CD4-positive, alpha-beta T cell treated with Interleukin-2 at 100 ng/mL for 4 hours (primary cell): ENCODE data around the gene RPRD1B.

Experiments used
- DNase-seq: peaks from one replicate; pipeline ENCODE4 v3.0.0-alpha.2; 2020; ENCODE audit warnings: low spot score

RPRD1B gene, protein sequence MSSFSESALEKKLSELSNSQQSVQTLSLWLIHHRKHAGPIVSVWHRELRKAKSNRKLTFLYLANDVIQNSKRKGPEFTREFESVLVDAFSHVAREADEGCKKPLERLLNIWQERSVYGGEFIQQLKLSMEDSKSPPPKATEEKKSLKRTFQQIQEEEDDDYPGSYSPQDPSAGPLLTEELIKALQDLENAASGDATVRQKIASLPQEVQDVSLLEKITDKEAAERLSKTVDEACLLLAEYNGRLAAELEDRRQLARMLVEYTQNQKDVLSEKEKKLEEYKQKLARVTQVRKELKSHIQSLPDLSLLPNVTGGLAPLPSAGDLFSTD

DNA sequence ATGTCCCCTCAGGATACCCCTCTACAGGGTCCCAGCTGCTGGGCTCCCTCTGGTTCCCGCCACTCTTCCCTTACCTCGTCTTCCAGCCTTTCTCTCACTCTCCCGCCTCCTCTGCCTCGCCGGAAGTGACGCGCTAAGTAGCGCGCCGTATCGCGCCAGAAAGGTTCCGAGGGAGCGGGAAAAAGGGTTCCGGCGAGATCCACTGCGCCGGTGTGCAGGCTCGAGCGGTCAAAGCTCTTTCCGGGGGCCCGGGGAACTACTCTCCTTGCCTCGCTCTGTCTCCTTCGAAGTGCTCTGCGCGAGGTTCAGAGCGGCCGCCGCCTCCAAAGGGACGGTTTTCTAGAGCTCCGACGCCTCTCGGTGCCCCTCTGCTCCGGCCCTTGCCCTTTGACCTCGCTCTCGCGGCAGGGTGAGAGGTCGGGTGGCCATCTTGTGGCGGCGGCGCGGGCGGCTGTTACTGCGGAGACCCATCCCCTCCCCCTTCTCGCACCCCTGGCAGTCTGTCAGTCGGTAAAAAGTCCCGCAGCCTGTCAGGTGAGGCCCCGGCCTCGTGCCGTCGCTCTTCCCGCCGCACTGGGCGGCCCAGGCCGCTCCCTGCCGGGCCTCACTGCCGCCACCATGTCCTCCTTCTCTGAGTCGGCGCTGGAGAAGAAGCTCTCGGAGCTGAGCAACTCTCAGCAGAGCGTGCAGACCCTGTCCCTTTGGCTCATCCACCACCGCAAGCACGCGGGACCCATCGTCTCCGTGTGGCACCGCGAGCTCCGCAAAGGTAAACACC lies at the start of gene RPRD1B, which contains the start of gene TTI1:
RPRD1B (plus strand) TSS at position 417 of the 778 bp plus-strand sequence; CDS start at position 619, 202 bp downstream.
TTI1 (minus strand) TSS at position 127 of the 778 bp plus-strand sequence. CDS start 19,640 bp downstream, outside the sequence.
- DNase-seq, result peak; percentile 88

DNA sequence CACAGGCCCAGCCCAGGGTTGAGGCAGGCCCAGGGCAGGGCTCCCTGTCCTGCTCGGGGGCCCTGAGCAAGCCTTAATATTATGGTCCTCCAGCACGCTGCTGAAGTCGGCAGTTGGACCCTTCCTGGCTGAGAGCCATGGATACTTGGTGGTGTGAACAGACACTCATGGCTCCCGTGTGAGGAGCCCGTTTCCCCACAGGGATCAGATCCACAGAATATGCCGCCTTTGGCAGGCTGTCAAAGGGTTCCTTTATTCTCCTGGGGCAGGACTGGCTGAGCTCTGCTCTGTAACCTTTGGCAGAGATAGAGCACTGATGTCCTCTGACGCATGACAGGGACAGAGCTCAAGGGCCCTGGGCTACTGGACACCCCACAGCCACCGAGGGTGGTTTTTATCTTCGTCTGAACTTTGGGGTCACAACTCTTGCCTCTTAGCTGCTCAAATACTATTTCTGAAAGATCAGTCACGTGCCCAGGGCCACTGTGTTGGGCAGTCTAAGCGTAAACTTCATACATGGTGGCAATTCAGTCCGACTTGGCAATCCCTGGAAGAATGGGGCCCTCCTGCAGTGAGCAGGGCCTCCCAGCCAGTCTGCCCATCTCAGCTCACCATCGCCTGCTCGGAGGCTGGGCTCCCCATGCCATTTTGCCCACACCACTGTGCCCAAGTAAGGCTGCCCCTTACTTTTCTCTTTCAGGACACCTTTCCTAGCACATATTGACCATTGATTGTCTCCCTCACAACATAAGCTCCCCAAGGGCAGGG lies 49.3 kb upstream of the RPRD1B start:
- no peak for DNase-seq

DNA sequence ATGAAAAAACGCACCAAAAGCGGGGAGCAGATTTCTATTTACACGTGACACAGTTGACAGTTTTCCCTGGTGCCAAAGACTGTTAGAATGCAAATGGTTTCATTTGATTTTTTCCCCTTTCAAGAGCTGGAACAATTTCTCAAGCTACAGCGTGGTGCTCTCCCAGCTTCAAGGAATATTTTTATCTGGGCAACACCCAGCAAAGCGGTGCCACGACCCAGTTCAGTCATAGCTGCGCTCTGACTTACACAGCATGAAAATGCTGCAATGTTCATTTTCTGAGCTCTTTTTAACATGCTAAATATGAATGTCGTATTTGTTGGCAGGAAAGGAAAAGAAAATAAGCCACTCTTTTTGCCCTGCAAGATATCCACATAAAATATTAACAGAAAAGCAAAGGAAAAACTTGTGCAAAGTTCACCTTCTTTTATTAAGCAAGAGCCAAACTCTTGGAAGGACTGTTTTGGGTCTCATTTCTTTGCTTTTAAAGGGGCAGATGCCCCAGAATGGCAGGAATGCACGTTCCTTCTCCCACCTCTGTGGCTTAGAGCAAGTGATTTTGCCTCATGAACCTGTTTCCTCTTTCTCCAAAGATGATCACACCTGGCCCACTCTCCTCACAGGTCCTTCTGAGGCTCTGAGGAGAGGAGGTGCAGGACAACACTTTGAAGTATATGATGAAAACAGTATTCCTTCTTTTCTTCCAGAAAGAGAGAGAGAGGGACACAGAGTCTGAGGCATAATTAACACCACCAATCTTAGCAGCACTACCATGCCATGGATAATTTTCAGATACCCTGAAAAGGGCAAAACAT lies 47.3 kb upstream of the RPRD1B start:
- no peak for DNase-seq

DNA sequence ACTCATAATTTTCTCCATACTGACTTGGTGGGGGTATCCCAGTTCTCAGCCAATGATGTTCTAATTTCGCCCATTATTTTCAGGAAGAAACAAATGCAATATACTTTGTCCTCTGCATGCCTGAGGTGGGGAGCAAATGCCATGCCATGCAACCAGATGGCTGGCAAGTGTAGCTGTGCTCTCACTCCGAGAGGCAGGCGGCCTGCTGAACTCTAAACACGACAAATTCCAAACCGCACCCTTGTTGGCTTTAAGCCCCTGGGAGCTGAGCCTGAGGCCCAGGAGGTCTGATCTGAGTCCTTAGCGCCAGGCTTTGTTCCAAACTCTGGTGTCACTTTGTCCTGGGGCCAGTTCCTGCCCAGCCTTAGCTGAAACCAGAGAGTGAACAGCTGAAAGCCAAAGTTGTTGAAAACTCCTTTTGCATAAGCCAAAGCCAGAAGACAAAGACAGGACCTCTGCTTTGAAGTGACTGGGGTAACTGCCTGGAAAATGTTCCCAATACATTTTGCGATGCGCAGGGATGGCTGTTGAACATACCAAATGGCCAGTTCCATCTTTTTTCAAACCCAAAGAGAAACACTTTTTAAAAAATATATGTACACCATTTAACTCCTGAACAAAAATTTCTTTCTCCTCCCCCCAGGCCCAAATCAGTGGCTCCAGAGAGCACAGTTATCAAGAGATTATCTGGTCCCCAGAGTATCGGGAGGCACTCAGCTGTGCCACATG lies 46.5 kb upstream of the RPRD1B start:
- no peak for DNase-seq

DNA sequence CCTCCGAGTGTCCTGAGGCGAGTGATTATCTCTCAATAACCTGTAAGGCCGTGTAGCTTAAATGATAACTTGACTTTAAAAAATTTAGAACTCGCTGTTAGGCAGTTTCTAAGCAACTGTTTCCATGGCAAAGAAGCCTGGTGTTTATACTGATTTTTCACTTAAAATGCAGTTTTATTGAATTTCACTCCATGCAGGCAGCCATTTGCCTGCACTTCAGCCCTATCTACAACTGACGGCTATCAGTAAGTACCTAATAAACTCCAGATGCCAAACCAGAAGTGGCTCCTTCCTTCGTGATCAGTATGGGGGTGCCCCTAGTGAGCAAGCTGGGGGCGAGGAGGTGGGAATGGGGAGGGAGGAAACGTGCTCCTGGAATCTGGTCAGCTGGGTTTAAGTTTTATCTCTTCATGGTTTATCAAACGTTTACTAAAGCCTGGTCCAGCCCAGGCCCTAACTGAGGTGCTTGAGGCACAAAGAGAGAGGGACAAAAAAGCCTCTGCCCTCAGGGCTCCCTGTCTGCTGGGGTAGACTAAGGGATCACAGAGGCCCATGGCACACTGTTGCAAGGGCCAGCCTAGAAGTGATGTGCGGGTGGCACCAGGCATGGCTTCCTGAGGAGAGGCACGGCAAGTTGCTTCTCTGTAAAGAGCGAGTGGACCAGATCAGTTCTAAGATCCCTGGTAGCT lies 45.8 kb upstream of the RPRD1B start:
- no peak for DNase-seq

DNA sequence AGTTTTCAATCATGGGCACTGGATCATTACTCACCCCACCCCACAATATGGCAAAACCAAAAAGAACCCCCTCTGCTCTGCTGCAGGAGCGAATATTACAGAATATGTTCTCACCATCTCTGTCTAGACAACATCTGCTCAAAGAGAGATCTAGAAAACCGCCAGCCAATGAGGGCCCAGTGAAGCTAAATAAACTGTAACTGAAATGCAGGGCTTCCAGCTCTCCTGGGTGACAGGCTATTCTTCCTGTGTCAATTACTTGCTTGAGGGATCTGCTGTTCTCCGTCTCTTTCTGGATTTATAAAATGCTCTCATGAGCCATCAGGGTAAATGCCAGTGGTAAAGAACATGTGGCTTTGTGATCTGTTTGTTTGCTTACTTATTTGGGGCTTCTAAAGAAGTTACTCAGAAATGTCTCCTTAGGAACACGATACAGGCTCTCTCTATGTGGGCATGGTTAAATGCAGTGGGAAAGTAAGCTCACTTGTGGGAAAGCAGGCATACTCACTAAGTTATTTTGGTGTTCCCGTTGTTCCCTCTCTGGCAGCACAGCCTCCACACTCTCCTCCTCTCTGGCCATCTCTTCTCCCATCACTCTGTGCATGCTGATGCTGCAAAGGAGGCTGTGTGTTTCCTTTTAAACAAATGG lies 45.1 kb upstream of the RPRD1B start:
- DNase-seq, result no peak

DNA sequence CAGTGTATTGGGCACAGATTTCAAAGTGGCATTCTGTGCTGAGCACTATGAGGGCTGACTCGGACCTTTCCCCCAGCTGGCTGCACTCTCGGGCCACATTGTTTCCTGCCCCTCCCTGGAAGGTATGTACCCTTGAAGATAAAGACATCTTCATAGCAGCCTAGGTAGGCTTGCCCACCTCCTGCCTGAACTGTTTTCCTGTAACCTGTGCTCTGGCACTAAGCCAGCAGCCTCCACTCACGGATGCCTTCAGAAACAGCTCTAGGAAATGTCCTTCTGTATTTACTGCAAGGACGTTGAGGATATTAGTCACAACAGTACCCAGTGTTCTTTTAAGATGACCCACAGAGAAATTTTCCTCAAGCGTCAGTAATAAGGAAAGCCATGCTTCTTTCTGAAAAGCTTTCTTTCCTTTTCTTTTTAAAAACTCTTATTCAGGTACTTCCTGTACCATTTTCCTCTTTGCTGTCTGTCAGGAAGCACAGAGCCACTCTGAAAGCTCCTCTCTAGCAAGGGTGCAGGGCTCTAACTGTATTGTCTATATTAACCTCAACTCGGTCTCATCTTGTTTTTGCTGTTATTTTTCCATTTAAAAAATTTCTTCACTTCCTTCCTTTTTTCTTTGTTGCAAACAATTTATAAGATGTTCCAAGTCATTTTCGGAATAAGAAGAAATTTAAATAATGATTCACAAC lies 43.8 kb upstream of the RPRD1B start:
- no peak for DNase-seq

DNA sequence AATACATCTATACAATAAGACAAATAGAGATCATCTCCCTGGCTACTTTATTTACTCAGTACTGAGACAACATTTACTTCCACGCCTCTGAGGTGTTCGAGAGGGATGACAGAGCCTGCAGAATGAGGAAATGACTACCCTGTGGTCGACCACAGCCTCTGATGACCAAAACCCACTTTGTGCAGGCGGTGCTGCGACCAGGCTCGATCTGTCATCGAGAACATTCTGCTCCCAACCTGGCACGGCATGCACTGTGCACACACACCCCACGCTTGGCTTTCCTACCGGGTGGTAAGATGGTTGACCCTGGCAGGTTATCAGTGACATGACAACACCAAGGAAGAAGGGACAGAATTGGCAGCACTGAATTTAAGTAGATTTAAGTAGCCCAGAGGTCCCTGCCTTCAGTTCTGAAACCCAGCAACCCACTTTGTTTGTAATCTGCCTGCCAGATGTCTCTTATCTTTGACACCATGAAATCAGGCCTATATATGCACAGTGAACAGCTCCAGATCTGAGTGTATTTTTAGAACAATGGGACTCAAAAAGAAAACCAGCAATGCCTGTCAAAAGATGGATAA lies 42.9 kb upstream of the RPRD1B start:
- peak; percentile 54 for DNase-seq

DNA sequence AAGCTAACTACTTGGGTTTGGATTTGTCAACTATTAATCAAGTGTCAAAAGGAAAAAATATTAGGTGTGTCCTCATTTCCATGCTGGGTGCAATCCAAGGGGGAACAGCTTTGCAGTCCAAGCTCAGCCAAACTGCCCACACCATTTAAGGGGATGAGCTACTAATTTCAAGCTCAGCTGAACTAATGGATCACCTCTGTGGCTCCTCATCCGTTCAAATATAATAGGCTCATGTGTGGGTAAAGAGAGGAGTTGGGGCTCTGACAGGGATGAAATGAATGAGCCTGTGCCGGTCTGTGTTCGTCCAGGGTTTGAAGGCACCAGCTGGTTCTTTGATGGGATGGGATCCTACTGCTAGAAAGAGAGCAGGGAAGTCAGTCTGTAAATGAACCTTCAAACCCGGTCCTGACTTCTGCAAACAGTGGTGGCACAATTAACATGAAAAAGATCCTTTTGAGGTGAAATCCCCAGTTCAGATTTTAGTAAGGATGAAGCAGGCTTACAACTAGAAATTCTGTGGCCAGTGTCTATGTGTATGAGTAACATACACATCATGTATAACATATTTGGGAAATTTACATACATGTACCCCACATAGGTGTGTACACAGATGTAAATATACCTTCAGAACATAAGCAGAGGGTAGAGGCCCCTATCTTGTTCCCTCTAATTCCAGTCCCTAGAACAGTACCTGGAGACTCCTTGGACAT lies 42.2 kb upstream of the RPRD1B start:
- DNase-seq, result no peak

DNA sequence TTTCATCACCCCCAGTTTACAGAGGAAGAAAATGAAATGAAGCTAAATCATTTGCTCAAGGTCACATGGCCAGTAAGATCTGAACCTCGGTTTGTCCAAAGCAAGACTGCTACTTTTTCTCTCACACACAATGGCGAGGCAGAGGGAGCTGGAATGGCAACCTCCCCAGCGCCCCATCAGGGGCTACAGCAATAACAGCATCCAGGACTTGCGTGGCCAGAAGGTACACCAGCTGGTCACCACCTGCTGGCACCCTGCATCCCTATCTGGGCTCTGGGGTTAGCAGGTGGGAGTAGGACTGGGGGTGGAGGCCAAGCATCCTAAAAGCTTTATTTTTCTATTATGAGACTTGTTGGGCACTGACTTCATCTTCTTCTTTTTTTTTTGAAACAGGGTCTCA lies 41.6 kb upstream of the RPRD1B start:
- no peak for DNase-seq

DNA sequence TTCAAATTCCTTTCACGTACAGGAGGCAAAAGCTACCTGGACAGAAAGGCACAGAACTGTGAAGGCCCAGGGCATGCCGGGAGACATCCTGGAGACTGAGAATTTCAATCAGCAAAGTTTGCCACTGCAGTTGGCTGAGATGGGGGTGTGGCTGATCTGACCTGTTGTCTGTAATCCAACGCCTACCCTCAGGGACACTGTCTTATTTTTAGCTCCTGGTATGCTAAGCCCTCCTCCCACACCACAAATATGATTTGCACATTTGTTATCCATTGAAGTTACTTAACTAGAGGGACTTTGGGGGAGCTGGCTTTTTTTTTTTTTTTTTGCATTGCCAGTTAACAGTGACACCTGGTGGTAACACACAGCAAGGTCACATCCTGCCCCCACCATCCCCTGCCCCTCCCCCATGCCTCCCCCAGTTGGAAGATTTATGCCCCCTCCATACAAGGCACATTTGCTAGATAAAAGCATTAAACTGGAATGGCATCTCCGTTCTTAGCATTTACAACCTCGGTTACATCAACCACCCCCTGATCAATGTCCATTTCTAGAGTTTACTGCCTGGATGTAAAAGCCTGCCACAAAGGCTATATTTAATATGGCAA lies 40.6 kb upstream of the RPRD1B start:
- DNase-seq, result peak; percentile 13

DNA sequence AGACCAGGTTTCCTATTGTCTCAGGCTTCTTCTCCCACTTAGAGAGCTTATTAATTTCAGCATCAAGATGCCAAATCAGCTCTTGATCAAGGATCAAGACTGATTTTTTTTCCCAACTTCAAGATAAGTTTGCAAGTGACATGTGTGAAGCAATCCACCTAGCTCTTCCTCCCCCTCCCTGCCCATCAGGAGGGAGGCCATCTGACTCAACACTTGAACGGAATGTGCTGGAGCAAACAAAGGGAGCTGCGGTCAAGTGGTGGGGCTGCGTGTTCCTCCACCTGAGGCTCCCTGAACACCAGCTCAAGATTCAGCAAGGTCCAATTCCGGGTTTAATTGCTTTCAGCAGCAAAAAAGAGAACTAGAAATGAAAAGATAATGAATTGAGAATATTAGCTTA lies 39.0 kb upstream of the RPRD1B start:
- DNase-seq, result no peak

DNA sequence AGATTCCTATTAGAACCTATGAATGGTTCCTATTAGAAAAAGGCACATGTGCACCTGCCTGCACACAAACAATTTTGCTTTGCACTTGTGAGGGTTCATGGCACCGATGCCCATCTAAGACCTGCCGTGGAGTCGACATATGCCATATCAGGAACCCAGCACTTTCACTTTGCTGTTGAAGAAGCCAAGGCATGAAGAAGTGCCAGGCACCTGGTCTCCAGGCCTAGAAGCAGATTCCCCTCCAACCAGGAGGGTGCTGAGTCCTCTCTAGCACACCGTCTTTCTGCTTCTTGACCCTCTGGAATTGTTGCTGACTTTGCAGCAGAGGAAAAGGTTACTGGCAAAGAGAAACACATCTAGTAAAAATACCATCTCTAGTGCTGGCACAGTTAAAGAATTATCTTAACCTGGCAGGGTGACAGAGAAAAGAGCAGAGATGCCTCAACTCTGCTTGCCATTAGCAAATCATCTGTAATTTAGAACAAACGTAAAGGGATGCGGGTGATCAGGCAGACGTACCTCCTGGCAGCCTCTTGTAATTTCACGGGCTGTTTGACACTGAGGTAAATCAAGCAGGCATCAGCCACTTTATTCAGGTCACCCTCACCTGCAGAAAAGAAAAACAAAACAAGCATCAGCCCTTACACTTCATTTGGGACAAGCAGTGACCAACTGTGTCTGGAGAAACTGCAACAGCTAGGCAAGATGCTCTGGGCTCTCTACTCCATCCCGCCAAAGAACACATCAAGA lies 37.5 kb upstream of the RPRD1B start:
- DNase-seq, result no peak

DNA sequence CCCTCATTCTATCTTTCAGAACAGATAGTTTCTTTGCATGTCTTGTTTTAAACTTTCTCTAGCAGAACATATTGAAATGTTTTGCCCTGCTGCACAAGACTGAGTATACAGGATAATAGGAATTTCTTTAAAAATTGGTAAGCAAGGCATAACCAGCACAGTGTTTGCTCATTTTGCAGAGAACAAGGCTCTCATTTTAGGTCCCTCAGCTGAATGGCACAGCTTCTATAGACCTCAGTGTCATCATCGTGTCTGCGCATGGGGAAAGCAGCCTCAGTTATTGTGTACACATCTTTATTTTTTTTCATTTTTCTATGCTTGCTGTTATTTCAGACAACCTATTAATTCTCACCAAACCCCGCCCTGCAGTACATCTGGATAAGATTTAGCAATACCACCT lies 36.0 kb upstream of the RPRD1B start:
- no peak for DNase-seq

DNA sequence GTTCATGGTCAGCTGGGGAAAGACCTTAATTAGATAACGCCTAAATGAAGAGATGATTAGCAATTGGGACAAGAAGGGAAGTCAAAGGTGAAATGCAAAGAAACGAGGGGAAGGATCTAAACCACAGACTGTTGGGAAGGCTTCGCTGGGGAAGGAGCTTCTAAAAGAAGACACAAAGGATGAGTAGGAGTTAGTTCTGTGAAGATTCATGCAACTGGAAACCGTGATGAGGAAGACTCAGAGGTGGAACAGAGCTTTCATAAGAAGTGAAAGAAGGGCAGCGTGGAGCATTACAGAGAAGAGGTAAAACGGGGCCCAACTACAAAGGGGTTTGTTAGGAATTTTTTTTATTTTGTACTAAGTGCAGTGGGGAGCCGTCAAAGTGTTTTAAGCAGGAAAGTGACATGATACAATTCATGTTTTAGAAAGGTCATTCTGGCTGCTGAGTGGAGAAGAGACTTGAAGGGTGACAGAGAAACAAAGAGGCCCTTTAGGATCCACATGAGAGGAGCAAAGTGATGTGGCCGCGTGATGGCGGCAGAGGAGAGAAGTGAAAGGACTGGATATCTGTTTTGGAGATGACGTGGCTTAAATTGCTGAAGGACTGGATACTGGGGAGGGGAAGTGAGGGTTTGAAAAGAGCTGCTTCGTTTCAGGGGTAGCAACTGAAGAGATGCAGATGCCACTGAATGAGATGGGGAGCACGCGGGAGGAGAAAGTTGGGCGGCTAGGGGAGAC lies 33.9 kb upstream of the RPRD1B start:
- no peak for DNase-seq

DNA sequence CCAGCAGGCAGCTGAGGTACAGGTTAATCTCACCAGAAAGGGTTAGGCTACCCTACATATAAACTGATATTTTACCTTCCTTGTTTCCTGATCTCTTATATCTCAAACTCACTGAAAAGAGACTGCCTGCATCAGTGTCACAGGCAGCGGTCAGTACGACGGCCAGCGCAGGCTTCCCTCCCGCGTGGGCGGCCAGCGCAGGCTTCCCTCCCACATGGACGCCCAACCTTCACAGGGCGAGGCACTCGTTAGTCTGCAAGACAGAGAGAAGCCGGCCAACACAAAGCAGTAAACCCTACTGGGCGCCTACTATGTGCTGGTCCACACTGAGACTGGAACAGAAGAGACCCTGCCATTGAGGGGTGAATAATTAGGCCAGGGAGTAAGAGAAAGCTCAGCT lies 33.3 kb upstream of the RPRD1B start:
- DNase-seq, result no peak
